Subcutaneous abdominal adipose tissue (tissue), 5 donors: ENCODE measurements around the gene AKAP13.
A peak's percentile ranks its signal among the peaks of the same experiment; 100 is the strongest.
"Not testable (repeated sequence)": the region's sequence is repeated elsewhere in the genome, so short reads cannot be mapped to it uniquely, and the experiment has no call there.

Source experiments
- H3K27ac ChIP-seq: one replicate; pipeline ENCODE4 v1.7.0; 2013; ENCODE audit warnings: low read depth, mild to moderate bottlenecking, inconsistent platforms, low read length, moderate library complexity
- H3K27me3 ChIP-seq, 5 donors: one replicate each; pipeline ENCODE4 v1.7.0; 2013; ENCODE audit warnings: low read length in 5 of 5, inconsistent platforms in 1 of 5; ENCODE audit not compliant: control insufficient read depth in 5 of 5, insufficient read depth in 4 of 5
- H3K36me3 ChIP-seq, 5 donors: one replicate each; pipeline ENCODE4 v1.7.0; 2013; ENCODE audit warnings: low read length in 5 of 5; ENCODE audit not compliant: control insufficient read depth in 5 of 5, insufficient read depth in 5 of 5
- H3K4me1 ChIP-seq, 5 donors: one replicate each; pipeline ENCODE4 v1.7.0; 2013; ENCODE audit warnings: low read length in 5 of 5, mild to moderate bottlenecking in 3 of 5, moderate library complexity in 1 of 5; ENCODE audit not compliant: control insufficient read depth in 5 of 5, insufficient read depth in 5 of 5
- H3K4me3 ChIP-seq, 5 donors: one replicate each; pipeline ENCODE4 v1.7.0; 2013; ENCODE audit warnings: low read length in 5 of 5, low read depth in 1 of 5
- H3K9ac ChIP-seq, 5 donors: one replicate each; pipeline ENCODE4 v1.7.0; 2013; ENCODE audit warnings: low read length in 5 of 5, mild to moderate bottlenecking in 4 of 5, moderate library complexity in 3 of 5
- H3K9me3 ChIP-seq, 5 donors: one replicate each; pipeline ENCODE4 v1.7.0; 2013; ENCODE audit warnings: low read length in 5 of 5; ENCODE audit not compliant: control insufficient read depth in 5 of 5
- donor health status: healthy.
- donor health status: healthy.
- donor health status: healthy.
- donor health status: healthy.
- donor health status: healthy.

AKAP13 gene

GRCh38 chr15:85651548-85651947 is 271.1 kb downstream of the AKAP13 start:
- no peak overlapping the region for H3K4me3 ChIP-seq
- no peaks in the 10 kb centered on the region for H3K27me3 ChIP-seq
- H3K27ac ChIP-seq, result no peak overlapping the region
- H3K4me1 ChIP-seq, result peaks cover 0 to 20% (median 10%) of the 10 kb centered on the region in 5 donors
- H3K36me3 ChIP-seq, result peaks cover 3 to 33% (median 18%) of the 10 kb centered on the region in 5 donors
- H3K9me3 ChIP-seq, result no peaks in the 10 kb centered on the region
- H3K9ac ChIP-seq, result no peak overlapping the region

GRCh38 chr15:85652457-85652856 is 272.1 kb downstream of the AKAP13 start:
- H3K27me3 ChIP-seq, result no peaks in the 10 kb centered on the region
- H3K27ac ChIP-seq, result no peak overlapping the region
- peaks cover 4 to 33% (median 20%) of the 10 kb centered on the region in 5 donors for H3K36me3 ChIP-seq
- no peak overlapping the region for H3K9ac ChIP-seq
- H3K4me3 ChIP-seq, result no peak overlapping the region
- peaks cover 0 to 20% (median 10%) of the 10 kb centered on the region in 5 donors for H3K4me1 ChIP-seq
- H3K9me3 ChIP-seq, result no peaks in the 10 kb centered on the region

GRCh38 chr15:85657132-85657531 is 276.7 kb downstream of the AKAP13 start:
- H3K9ac ChIP-seq, result no peak overlapping the region
- no peak overlapping the region for H3K27ac ChIP-seq
- H3K9me3 ChIP-seq, result no peaks in the 10 kb centered on the region
- peaks cover 0 to 4% (median 0%) of the 10 kb centered on the region in 5 donors for H3K4me1 ChIP-seq
- H3K27me3 ChIP-seq, result no peaks in the 10 kb centered on the region
- H3K36me3 ChIP-seq, result peaks cover 7 to 42% (median 24%) of the 10 kb centered on the region in 5 donors
- no peak overlapping the region for H3K4me3 ChIP-seq

GRCh38 chr15:85658816-85659215 is 278.4 kb downstream of the AKAP13 start:
- Histone ChIP-seq H3K4me1 (no peaks in the 10 kb centered on the region), H3K9ac (no peak overlapping the region), H3K4me3 (no peak overlapping the region), H3K9me3 (no peaks in the 10 kb centered on the region), H3K27ac (no peak overlapping the region), H3K36me3 (peaks cover 11 to 53% (median 27%) of the 10 kb centered on the region in 5 donors), H3K27me3 (no peaks in the 10 kb centered on the region)

- Histone ChIP-seq H3K4me1 (no peaks in the 10 kb centered on the region), H3K9me3 (no peaks in the 10 kb centered on the region), H3K27ac (no peak overlapping the region), H3K27me3 (no peaks in the 10 kb centered on the region), H3K36me3 (peaks cover 9 to 51% (median 25%) of the 10 kb centered on the region in 5 donors), H3K9ac (no peak overlapping the region), H3K4me3 (no peak overlapping the region)
These were observed 281.5 kb downstream of the AKAP13 start for GRCh38 chr15:85661859-85662258.

- H3K4me3 ChIP-seq, H3K9me3 ChIP-seq, H3K27ac ChIP-seq, H3K27me3 ChIP-seq, H3K9ac ChIP-seq: not testable (repeated sequence)
- H3K4me1 ChIP-seq, result peaks cover 0 to 14% (median 11%) of the 10 kb centered on the region in 5 donors
- H3K36me3 ChIP-seq, result peaks cover 8 to 49% (median 22%) of the 10 kb centered on the region in 5 donors
These were observed 285.3 kb downstream of the AKAP13 start for GRCh38 chr15:85665677-85666076.

GRCh38 chr15:85667491-85668424 is 287.4 kb downstream of the AKAP13 start:
- Histone ChIP-seq H3K27ac (peak overlapping the region; percentile 71), H3K4me1 (peaks cover 2 to 32% (median 14%) of the 10 kb centered on the region in 5 donors), H3K27me3 (no peaks in the 10 kb centered on the region), H3K9me3 (no peaks in the 10 kb centered on the region), H3K36me3 (peaks cover 12 to 54% (median 25%) of the 10 kb centered on the region in 5 donors), H3K4me3 (no peak overlapping the region), H3K9ac (peak overlapping the region in 4 of 5 donors; percentile 31 to 66 (median 52))

GRCh38 chr15:85671156-85671555 is 290.8 kb downstream of the AKAP13 start:
- Histone ChIP-seq H3K9ac (no peak overlapping the region), H3K4me3 (no peak overlapping the region), H3K4me1 (peaks cover 2 to 39% (median 19%) of the 10 kb centered on the region in 5 donors), H3K27ac (peak overlapping the region; percentile 26), H3K27me3 (no peaks in the 10 kb centered on the region), H3K9me3 (no peaks in the 10 kb centered on the region), H3K36me3 (peaks cover 5 to 41% (median 20%) of the 10 kb centered on the region in 5 donors)

- H3K27ac ChIP-seq, result peak overlapping the region; percentile 26
- H3K9me3 ChIP-seq, result no peaks in the 10 kb centered on the region
- no peak overlapping the region for H3K4me3 ChIP-seq
- H3K9ac ChIP-seq, result no peak overlapping the region
- H3K36me3 ChIP-seq, result peaks cover 10 to 53% (median 30%) of the 10 kb centered on the region in 5 donors
- H3K4me1 ChIP-seq, result peaks cover 2 to 36% (median 14%) of the 10 kb centered on the region in 5 donors
- H3K27me3 ChIP-seq, result no peaks in the 10 kb centered on the region
These were observed 292.1 kb downstream of the AKAP13 start for GRCh38 chr15:85672332-85673084.
